GM13977 (cell line): Measurements from ENCODE around the gene HOXA13.

ENCODE experiments used
- DNase-seq: peaks from one replicate; pipeline ENCODE4 v3.0.0; 2012; ENCODE audit warnings: low spot score
- CTCF ChIP-seq: IDR thresholded peaks from 2 replicates; pipeline ENCODE4 v1.5.1; 2012; ENCODE audit warnings: mild to moderate bottlenecking, control low read depth; ENCODE audit not compliant: insufficient read depth; ENCODE audit errors: extremely low read depth, missing control alignments
- in situ Hi-C: fragments of 300-500 bp; cut with MboI; formaldehyde crosslinking; loops from one replicate; pipeline ENCODE4 v1.12.0; 2022; ENCODE audit warnings: low sequenced_read_pairs, low pct_unique_long_range_greater_than_20kb, mixed read lengths, inconsistent platforms; ENCODE audit not compliant: unreplicated experiment

HOXA13 gene

GRCh38 chr7:27199849-27200760, at the start of gene HOXA13:
HOXA13 (minus strand) TSS chr7:27200091; CDS start chr7:27200077, 14 bp downstream.
- in situ Hi-C loops = loop anchor here (10.0 kb wide), 1 partner anchor 725 kb away; no protein-coding TSS in a partner anchor
- peak; percentile 69 for DNase-seq
- no peak for TF ChIP-seq CTCF

DNA sequence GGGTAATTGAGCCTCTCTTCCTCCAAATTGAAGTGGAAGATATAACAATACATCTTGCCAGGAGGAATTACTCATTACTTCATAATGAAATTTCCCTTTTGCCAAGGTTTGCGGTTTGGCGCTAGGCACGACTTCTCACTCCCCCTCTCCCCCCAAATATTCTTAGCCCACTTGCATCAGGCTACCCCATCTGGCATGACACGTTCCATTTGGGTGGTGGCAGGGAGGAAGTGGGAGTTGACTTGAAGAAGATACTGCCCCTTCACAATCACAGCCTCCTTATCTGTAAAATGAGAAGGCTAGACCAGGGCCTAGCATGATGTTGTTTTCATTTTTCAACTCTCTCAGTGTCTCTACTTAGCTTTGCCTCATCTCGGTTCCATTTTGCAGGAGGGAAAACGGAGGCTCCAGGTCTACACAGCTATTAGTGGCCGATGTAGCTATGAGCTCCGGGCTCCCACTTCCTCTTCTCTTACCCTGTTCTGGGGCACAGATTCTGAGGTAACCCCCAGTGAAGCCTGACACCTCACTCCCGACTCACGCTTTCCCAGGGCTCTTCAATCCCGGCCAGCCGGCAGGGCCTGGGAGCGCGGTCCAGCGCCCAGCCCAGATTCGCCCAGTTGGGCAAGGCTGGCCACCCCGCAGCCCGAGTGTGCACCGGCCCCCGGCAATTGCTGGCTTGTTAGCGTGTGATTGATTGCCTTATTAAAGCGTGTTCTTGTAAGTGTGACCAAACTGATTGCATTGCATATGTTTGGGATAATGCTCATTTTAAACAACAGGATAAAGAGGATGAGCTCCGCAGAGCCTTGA, 49.2 kb upstream of the HOXA13 start:
- no peak for TF ChIP-seq CTCF
- in situ Hi-C loops = loop anchor here (10.0 kb wide), 1 partner anchor 94 kb away; the partner anchor contains the start of genes HOXA3 and HOXA7
- DNase-seq = peak; percentile 35

DNA sequence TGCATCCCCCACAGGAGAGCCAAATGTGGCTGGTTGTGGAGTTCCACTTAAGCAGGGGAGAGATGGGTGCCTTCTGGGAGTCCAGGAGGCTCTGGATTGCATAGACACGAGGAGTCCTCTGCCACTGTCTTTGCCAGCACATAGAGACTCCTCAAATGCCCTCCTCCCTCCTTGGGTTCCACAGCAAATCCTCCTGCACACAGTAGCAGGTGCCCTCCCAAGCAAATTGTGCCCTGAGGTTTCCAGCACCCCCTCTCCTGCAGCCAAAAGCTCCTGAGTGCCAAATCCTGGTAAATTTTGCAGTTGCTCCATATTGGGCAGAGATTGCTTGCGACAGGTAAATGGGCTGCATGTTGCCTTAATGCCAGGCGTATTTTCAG, 48.5 kb upstream of the HOXA13 start:
- no peak for TF ChIP-seq CTCF
- in situ Hi-C loops = loop anchor here (10.0 kb wide), 1 partner anchor 94 kb away; the partner anchor contains the start of genes HOXA3 and HOXA7
- peak; percentile 14 for DNase-seq

GRCh38 chr7:27247452-27248426, 47.8 kb upstream of the HOXA13 start:
- in situ Hi-C loops = loop anchor here (10.0 kb wide), 1 partner anchor 93 kb away; the partner anchor contains the start of genes HOXA3 and HOXA7
- TF ChIP-seq CTCF = no peak
- peak; percentile 15 for DNase-seq

GRCh38 chr7:27247000-27247399, 47.1 kb upstream of the HOXA13 start:
- DNase-seq = no peak
- in situ Hi-C loops = loop anchor here (10.0 kb wide), 1 partner anchor 92 kb away; the partner anchor contains the start of genes HOXA3 and HOXA7
- no peak for TF ChIP-seq CTCF
